Type B pancreatic cell (in vitro differentiated cells): ENCODE data around the gene LRP1B. TPM values are rescaled to one million over a fixed set of nuclear protein-coding genes. Genes with fewer than 3 reads are reported as not detected.

Source experiments
- DNase-seq: peaks from one replicate; pipeline ENCODE4 v3.0.0; 2021; ENCODE audit warnings: mixed read lengths; ENCODE audit not compliant: unreplicated experiment; ENCODE audit errors: extremely low spot score
- H3K27ac Mint-ChIP-seq: 2 replicates; pipeline ENCODE4 v1.8.0; 2021; ENCODE audit warnings: mild to moderate bottlenecking, mixed read lengths
- H3K27me3 Mint-ChIP-seq: 2 replicates; pipeline ENCODE4 v1.8.0; 2021; ENCODE audit warnings: mixed read lengths
- H3K36me3 Mint-ChIP-seq: 2 replicates; pipeline ENCODE4 v1.8.0; 2021; ENCODE audit warnings: mixed read lengths
- H3K4me1 Mint-ChIP-seq: one replicate; pipeline ENCODE4 v1.8.0; 2021; ENCODE audit warnings: mixed read lengths; ENCODE audit not compliant: unreplicated experiment
- H3K4me3 Mint-ChIP-seq: 2 replicates; pipeline ENCODE4 v1.8.0; 2021; ENCODE audit warnings: mild to moderate bottlenecking, mixed read lengths
- H3K9me3 Mint-ChIP-seq: 2 replicates; pipeline ENCODE4 v1.8.0; 2021; ENCODE audit warnings: mixed read lengths
- total RNA-seq: library from RNA; stranded (reverse); gene quantifications from 2 replicates; pipeline ENCODE4 v1.2.1, GENCODE V29; 2021; ENCODE audit warnings: low replicate concordance
- TF ChIP-seq, protein P1 (sequence below): fragments of 200-600 bp; sonication (generic); conservative IDR thresholded peaks from 2 replicates; pipeline ENCODE4 v1.5.0; 2021; ENCODE audit warnings: antibody characterized with exemption, mild to moderate bottlenecking

Gene LRP1B
- total RNA-seq, 1 donor from 2014 or later = 16.0 TPM

DNA sequence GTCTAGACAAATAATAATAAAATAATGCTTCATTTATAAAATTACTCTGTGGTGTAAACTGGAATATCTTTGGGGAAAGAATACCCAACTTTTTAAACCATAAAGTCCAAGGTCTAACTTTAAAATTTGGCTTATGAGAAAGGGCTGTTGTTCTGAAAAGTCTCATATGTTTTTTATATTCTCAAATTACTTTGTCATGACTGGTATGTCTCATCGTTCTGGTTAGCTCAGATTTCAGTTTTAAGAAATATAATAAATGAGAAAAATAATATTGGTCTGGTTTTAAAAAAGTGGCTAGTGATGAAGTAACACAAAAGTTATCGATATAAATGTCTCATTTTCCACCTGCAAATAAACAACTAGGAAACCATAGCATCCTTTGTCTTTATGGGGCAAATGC, 1658.1 kb downstream of the LRP1B start:
- TF ChIP-seq, protein P1, sequence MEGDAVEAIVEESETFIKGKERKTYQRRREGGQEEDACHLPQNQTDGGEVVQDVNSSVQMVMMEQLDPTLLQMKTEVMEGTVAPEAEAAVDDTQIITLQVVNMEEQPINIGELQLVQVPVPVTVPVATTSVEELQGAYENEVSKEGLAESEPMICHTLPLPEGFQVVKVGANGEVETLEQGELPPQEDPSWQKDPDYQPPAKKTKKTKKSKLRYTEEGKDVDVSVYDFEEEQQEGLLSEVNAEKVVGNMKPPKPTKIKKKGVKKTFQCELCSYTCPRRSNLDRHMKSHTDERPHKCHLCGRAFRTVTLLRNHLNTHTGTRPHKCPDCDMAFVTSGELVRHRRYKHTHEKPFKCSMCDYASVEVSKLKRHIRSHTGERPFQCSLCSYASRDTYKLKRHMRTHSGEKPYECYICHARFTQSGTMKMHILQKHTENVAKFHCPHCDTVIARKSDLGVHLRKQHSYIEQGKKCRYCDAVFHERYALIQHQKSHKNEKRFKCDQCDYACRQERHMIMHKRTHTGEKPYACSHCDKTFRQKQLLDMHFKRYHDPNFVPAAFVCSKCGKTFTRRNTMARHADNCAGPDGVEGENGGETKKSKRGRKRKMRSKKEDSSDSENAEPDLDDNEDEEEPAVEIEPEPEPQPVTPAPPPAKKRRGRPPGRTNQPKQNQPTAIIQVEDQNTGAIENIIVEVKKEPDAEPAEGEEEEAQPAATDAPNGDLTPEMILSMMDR = no peak
- Mint-ChIP-seq H3K9me3 (peaks cover 3% of the 10 kb centered on the region), H3K27me3 (peaks cover 11% of the 10 kb centered on the region), H3K36me3 (no peaks in the 10 kb centered on the region), H3K4me3 (no peak overlapping the region), H3K4me1 (no peaks in the 10 kb centered on the region), H3K27ac (no peak overlapping the region)
- DNase-seq = no peak

DNA sequence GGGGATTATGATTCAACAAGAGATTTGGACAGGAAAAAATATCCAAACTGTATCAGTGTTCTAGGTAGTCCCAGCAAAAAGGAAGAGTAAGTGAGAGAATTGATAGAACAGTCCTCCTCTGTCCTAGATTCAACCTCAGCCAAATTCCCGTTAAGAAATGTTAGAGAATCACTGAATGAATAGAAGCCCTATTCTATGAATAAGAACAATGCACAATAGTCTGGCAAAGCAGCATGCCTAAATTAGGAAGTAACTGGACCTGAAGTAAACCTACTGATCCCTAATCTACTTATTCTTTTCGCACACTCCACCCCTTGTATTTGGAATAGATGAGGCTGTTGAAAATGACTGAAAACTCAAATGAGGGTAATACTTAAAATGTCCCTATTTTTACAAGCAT, 1665.5 kb downstream of the LRP1B start:
- Mint-ChIP-seq H3K4me3 (no peak overlapping the region), H3K36me3 (no peaks in the 10 kb centered on the region), H3K27me3 (peaks cover 18% of the 10 kb centered on the region), H3K4me1 (peaks cover 8% of the 10 kb centered on the region), H3K27ac (no peak overlapping the region), H3K9me3 (peaks cover 3% of the 10 kb centered on the region)
- no peak for DNase-seq
- TF ChIP-seq, protein P1 = no peak

DNA sequence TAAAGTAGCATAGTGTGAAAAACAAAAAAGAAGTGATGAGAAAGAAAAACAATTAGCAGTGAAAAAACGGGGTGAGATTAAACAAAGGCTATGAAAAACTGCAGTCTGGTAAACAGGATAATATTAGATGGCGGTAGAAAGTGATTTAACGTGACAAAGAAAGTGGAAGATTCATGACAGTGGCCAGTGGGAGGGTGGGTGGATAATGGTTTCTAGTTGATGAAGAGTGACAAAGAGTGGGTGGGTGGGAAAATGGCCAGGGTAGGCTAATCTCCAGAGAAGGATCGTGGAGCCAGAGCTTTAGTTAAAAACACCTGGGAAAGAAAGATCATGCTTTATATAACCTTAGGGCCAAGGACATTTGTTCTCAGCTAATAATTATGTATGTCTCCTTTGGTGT, 1667.8 kb downstream of the LRP1B start:
- H3K36me3 Mint-ChIP-seq = no peaks in the 10 kb centered on the region
- no peak overlapping the region for H3K27ac Mint-ChIP-seq
- H3K9me3 Mint-ChIP-seq = no peaks in the 10 kb centered on the region
- peaks cover 13% of the 10 kb centered on the region for H3K27me3 Mint-ChIP-seq
- H3K4me3 Mint-ChIP-seq = no peak overlapping the region
- no peak for DNase-seq
- TF ChIP-seq, protein P1 = no peak
- peaks cover 8% of the 10 kb centered on the region for H3K4me1 Mint-ChIP-seq

DNA sequence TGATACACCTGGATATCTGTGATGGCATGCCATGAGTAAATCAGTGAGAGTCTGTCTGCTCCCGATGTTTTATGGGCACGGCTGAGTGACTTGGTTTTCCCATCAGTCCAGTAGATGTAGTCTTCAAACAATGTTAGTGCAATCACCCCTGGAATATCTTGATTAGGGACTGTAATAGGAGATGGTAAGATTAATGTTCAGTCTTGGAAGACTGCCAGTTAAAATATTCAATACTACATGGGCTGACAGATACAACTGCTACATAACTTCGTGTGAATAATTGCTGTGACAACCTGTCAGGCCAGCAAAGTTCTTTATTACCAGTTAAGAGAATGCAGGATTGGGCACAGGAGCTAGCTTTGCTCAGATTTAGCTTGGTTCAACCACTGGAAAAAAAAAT, 1673.3 kb downstream of the LRP1B start:
- TF ChIP-seq, protein P1 = no peak
- Mint-ChIP-seq H3K4me3 (no peak overlapping the region), H3K4me1 (peaks cover 2% of the 10 kb centered on the region), H3K27ac (no peak overlapping the region), H3K27me3 (peaks cover 15% of the 10 kb centered on the region), H3K9me3 (no peaks in the 10 kb centered on the region), H3K36me3 (no peaks in the 10 kb centered on the region)
- DNase-seq = no peak

DNA sequence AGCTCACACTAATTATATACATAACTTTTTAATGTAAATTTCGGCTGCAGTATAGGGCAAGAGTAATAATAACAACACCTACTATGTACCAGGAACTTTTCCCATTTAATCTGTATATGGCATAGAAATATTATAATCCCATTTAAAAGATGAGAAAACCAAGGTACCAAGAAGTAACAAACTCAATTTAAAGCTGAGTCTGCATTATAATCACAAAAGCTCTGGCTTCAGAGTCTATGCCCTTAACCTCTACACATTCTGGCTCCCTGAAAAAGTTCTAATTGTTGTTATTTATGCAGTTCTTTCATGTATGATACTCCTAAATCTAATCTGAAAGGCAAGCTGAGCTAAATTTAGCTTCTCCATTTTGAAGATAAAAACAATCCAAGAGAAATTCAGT, 1675.5 kb downstream of the LRP1B start:
- Mint-ChIP-seq H3K36me3 (no peaks in the 10 kb centered on the region), H3K27me3 (peaks cover 20% of the 10 kb centered on the region), H3K4me3 (no peak overlapping the region), H3K27ac (no peak overlapping the region), H3K4me1 (no peaks in the 10 kb centered on the region), H3K9me3 (no peaks in the 10 kb centered on the region)
- TF ChIP-seq, protein P1 = no peak
- no peak for DNase-seq

DNA sequence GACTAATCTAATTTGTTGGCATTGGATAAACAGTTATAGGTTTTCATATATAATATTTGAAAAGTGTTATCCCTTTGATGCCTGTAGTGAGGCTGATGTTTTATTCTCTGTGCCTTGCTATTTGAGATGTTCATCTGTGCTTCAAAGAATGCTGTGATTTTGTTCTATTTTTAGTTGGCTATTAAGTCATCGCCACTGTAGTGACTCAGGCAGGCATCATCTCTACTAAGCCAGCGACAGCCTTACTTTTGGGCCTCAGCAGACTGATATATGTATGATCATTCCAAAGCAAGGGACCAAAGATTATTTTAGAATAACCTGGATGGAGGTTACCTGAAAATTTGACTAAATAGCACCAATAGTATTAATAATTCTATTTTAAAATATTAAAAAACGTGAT, 1676.1 kb downstream of the LRP1B start:
- TF ChIP-seq, protein P1 = no peak
- Mint-ChIP-seq H3K27ac (no peak overlapping the region), H3K27me3 (peaks cover 20% of the 10 kb centered on the region), H3K4me3 (no peak overlapping the region), H3K4me1 (no peaks in the 10 kb centered on the region), H3K36me3 (no peaks in the 10 kb centered on the region), H3K9me3 (no peaks in the 10 kb centered on the region)
- no peak for DNase-seq
